CD4-positive, alpha-beta T cell treated with Interleukin-4 for 1 hour (primary cell): ENCODE data around the gene THSD7B.
"Not testable (repeated sequence)": the region's sequence is repeated elsewhere in the genome, so short reads cannot be mapped to it uniquely, and the experiment has no call there.

Source experiments
- DNase-seq, 2 donors: peaks; one replicate each; pipeline ENCODE4 v3.0.0-alpha.2; 2020 to 2022

THSD7B gene, protein sequence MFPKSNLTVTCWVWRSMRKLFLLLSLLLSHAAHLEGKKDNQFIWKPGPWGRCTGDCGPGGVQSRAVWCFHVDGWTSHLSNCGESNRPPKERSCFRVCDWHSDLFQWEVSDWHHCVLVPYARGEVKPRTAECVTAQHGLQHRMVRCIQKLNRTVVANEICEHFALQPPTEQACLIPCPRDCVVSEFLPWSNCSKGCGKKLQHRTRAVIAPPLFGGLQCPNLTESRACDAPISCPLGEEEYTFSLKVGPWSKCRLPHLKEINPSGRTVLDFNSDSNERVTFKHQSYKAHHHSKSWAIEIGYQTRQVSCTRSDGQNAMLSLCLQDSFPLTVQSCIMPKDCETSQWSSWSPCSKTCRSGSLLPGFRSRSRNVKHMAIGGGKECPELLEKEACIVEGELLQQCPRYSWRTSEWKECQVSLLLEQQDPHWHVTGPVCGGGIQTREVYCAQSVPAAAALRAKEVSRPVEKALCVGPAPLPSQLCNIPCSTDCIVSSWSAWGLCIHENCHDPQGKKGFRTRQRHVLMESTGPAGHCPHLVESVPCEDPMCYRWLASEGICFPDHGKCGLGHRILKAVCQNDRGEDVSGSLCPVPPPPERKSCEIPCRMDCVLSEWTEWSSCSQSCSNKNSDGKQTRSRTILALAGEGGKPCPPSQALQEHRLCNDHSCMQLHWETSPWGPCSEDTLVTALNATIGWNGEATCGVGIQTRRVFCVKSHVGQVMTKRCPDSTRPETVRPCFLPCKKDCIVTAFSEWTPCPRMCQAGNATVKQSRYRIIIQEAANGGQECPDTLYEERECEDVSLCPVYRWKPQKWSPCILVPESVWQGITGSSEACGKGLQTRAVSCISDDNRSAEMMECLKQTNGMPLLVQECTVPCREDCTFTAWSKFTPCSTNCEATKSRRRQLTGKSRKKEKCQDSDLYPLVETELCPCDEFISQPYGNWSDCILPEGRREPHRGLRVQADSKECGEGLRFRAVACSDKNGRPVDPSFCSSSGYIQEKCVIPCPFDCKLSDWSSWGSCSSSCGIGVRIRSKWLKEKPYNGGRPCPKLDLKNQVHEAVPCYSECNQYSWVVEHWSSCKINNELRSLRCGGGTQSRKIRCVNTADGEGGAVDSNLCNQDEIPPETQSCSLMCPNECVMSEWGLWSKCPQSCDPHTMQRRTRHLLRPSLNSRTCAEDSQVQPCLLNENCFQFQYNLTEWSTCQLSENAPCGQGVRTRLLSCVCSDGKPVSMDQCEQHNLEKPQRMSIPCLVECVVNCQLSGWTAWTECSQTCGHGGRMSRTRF (N-terminal part only)

DNA sequence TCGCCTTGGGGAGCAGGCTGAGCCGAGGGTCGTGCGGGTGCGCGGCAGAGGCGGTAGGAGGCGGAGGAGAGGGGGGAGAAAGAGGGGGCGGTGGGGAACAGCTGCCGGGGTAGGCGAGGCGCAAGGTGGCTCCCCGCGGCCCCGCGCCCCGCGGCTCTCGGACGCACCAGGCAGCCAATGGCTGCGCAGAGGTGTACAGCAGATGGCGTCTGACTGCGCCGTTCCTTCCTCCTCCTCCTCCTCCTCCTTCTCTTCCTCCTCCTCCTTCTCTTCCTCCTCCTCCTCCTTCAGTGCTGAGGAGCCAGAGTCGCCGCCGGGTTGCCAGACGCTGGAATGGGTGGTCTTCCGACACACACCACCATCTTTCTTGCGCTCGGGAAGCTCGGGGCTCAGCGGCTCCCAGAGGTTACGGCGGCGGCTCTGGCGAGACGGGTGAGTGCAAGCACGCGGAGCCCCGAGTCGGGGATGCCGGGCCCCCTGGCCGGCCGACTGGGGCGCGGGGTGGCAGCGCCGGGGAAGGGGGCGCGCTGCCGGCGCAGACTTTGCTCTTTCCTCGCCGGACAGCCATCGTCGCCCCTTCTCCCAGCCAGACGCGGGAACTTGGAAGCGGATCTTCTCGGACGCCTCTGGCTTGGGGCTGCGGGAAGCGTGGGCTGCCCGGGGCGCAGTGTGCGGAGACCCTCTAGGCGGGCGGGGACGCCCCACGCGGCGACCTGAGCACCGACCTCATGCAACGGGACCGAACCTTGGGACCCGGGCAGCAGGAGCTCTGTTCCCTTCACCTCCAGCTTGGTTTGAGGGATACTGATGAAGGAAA, at the start of gene THSD7B:
THSD7B (plus strand) TSS at position 290 of the 817 bp plus-strand sequence. CDS start 116,634 bp downstream, outside the sequence.
- no peak for DNase-seq

DNA sequence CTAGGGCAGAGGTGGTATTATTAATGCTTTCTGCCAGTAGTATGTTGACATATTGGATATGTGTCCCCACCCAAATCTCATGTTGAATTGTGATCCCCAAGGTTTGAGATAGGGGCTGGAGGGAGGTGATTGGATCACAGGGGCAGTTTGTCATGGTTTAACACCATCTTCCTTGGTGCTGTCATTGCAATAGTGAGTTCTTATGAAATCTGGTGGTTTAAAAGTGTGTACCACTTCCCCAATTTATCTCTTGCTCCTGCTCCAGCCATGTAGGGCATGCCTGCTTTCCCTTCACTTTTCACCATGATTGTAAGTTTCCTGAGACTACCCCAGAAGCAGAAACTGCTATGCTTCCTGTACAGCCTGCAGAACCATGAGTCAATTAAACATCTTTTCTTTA, 47.1 kb upstream of the THSD7B start:
- no peak for DNase-seq

DNA sequence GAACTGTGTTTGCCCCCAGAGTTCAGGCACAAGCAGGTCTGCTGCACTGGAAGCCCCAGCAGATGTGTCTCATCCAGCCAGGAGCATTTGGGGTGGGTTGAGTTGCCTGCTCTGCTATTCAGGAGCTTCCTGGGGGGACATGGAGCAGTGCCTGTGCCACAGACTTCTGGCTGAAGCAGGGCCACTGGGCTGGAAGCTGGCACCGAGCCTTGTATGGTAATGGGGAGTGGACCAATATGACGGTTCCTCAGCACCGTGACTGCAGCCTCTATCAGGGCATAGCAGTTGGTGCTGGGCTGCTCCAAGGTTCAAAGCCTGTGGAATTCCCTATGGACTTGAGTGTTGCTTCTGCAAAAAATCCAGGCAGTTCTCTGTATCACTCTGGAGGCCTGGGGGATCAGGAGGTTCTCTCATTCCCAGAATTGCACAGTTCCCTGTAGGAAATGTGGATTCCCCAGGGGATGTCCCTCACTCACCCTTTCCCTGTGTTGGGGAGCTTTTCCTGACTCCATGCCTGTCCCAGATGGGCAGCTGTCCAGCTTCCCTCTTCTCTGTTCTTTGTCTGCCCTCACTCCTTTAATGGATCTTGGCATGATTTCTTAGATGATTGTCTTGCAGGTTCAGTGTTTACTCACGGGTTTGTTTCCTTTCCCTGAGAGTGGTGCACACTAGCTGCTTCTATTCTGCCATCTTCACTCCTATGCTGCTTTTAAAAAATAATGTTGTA, 37.2 kb upstream of the THSD7B start:
- no peak for DNase-seq

DNA sequence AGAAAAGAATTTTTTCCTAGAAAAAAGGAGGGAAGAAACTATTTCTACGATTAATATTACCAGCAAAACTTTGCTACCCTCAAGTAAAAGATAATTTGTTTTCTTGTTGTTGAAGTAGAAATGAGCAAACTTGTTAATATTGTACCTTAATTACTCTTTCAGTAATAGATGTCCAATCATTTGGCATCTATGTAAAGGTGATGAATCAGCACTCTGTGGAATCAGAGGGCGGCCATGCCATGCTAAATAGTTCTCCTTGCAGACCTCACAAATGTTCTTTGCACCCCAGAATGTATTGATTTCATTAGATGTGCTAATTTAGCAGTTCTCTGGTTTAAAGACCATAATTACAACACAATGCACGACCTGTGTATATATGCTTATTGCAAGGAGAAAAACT, 29.1 kb upstream of the THSD7B start:
- DNase-seq: no peak

DNA sequence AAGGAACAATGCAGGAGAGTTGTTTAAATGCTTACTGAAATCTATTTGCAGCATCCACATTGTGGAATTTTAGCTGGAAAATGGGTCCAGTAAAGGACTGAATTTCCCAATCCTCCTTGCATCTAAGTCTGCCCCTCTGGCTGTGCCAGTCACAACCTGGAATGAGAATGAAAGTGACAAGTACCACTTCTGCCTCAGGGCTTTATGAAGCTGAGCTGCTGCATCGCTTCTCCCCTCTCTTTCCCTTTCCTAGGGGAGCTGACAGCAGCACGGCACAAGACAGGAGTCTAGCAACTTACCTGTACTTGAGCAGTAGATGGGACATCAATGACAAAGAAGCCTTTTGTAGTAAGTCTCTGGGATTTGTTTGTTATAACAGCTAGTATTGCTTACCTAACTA, 27.3 kb upstream of the THSD7B start:
- no peak for DNase-seq

DNA sequence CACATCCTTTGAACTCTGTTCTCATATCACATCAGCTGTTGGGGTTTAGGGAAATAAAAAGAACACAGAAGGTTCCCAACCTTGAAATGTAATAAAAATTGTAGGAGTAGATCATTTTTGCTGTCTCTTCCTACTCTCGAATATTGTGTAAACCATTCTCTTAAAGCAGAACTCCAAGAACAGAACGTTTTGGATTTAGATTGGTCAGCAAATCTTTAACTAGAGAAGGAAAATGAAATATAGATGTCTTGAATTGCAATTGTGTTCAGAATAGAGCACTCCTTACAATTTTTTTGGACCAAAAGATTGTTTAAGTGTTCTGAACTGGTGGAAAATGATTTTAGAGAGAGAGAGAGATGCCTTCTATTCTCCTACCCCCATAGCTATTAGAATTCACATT, 23.9 kb upstream of the THSD7B start:
- DNase-seq: no peak

DNA sequence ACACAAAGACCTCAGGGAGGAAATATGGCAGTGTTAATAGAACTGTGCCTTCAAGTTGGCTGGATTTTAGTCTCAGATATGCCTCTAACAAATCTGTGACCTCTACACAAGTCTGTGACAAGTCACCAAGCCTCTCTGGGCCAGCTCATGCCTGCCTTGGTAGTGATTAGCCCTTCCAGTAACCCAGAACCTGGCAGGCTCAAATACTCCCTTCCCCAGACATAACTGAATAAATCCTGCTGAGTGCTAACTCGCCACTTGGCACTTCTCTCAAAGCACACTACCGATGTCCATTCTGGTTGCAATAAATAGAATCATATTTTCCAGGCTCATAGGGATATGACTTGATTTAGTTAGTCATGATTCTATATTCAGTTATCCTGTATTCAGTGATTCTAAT, 15.3 kb upstream of the THSD7B start:
- DNase-seq: no peak

DNA sequence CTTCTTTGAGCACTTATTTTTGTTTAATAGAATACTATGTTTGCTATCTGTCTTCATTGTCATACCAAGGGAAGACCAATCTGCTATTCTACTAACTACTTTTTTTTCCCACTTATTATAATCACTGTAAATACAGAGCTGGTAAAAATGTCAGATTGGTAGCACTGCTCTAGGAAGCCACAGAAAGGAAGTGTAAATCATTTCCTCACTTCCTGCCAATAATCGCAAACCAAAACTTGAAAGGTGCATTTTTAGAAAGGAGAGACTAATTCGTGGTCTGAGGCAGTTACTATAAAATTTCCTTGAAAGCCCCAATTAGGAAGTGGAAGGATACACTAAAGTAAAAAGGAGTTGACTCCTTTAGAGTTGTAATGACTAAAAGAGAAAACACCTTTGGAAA, 13.9 kb upstream of the THSD7B start:
- DNase-seq: no peak

DNA sequence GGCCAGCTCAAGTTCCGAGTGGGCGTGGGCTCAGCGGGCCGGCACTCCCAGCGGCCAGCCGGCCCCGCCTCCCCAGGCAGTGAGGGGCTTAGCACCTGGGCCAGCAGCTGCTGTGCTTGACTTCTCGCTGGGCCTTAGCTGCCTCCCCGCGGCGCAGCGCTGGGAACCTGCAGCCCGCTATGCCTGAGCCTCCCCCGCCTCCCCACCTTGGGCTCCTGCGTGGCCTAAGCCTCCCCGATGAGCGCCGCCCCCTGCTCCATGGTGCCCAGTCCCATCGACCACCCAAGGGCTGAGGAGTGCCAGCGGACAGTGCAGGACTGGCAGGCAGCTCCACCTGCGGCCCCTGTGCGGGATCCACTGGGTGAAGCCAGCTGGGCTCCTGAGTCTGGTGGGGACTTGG, 6.8 kb upstream of the THSD7B start:
- DNase-seq: not testable (repeated sequence)

DNA sequence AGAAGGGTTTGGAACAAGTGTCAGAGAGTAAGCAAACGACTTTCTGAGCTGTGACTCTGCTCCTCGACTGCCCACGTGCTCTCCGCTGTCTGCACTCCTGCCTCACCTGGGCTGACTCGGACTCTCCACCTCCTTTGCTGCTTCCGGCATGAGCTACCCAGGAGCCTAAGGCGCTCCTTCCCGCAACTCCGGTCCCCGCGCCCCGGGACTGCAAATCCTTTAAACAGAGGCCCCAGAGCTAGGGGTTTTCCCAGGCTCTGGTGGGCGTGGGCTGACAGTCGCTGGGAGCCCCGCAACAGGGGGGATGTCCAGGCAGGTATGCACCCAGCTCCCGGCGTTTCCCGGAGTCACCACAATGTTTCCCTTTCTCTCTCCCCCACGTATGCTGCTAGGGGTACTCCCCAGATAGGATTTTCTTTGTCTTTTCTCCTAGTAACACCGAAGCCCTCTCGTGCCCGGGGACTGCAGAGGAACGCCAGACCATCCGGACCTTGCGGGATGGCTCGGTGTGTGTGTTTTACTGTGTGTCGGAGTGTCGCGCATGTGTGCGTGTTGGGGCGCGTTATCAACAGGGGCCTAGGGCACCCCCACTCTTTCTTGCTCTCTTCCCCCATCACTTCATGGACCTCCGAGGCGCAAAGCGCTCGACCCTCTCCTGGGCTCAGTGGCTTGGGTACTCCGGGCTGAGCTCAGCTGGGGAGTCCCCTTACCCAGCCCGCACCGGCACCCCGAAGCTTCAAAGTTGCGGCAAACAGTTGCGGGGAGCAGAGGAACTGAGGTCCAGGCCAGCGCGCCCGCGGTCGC, 691 bp upstream of the THSD7B start:
- DNase-seq: no peak

DNA sequence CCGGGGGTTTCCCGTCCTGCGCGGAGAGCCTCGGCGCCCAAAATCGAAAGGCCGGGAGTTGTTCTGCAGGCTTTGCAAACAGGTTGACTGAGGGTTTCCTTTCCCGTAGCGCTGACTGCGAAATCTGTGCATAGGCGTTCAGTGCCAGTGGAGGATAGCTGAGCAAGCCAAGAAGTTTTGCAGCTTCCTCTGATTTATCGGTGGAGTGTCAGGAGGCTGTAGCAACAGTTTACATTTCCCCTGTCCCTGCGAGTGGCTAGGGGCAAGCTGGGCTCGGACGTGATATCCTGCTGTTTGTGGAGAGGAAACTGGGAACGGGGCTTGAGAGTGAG, 694 bp downstream of the THSD7B start:
- no peak for DNase-seq

DNA sequence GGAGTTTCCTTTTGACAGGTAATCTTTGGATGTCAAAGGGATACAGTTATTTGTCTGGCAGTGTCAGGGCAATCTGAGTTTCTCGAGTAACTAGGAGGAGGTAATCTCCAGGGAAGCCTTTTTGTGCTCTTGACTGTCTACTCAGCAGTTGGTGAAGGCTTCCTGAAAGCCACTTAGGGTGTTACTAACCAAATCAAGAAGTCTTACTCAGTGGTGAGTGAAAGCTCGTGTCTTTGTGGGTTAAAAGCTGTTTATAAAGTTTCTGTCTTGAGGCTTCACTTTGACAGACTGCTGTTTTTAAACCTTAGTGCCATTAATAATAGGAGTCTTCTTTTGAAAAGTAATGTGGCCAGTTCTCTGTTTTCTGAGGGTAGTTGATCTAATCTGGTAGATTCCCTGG, 1.7 kb downstream of the THSD7B start:
- no peak for DNase-seq

DNA sequence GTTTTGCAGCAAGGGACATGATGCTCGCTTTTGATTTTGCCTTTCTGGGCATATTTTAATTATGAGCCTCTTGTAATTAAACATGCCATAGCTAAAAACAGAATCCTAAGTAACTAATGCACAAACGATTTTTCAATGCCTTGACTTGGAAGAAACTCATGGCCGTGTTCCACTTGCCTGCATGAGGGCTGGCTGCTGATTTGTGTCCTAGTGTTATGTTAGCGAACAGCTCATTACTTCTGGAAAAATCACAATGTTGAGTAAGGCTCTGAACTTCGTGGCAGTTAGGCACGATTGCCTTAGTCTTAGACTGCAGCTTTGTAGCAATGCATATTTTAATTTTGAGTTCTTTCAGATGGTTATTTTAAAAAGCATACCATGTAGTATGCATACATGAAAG, 4.5 kb downstream of the THSD7B start:
- no peak for DNase-seq

DNA sequence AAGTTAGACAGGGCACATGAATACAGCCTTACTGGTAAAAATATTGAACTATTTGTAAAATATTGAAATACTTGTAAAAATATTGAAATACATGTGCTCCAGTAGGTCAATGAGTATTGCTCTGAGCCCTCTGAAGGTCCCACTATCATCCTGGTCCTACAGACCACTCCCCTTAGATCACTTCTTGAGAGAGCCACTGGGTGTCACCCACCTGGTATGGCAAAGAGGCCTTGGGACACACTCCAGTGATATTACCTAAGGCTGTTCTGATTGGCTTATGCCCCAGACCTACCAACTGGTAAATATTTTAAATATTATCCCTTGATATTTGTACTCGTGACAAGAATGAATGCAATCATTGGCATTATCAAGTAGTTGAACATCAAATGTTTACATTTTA, 5.0 kb downstream of the THSD7B start:
- no peak for DNase-seq

DNA sequence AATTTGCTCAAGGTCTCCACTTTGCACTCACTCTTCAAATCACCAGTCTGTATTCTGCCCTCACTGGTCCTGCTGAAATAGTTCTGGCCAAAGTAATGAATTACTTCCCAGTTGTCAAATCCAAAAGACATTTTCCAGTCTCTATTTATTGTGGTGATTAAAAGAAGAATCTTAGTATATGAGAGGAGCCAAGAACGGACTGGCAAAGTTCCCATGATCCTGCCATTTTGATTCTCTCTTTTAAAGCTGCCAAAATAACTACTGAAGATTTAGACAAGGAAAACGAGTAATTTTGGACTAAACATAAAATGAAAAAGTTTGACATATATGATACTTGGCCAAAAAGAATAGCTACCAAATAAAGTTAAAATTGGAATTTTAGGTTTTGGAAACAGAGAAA, 12.0 kb downstream of the THSD7B start:
- no peak for DNase-seq

DNA sequence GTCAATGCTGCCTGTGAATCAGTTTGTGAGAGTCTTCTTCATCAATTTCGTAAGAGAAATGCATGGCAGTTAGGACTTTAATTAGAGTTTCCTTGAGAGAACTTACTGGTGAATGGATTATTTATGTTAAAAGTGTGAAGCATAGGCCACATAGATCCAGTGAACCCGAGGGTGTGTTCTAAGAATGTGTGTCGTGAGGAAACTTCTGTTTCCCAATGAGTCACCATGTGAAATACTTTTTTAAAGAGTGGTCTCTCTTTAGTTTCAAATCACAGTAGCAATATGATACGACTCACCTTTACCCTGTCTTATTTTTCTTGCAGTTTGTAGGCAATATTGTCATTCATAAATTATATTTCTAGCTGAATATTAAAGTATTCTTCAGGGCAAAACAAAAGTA, 18.5 kb downstream of the THSD7B start:
- DNase-seq: no peak

DNA sequence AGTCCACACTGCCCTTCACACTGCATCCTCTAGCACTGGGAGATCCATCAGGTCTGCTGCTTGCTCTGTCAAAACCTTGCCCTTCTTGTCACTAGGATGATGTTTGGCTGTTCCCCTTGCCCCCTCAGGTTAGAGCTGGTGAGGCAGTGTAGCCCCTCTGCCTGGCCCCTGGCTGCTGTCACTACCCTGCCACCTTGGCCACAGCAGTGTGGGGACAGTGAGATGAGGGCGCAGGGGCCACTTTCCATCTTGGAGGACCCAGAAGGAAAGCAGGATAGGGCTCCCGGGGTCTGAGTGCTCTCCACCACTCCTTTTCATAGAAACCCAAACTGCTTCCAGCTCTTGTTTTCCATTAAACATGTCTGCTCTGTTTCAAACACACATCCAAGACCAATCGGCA, 19.9 kb downstream of the THSD7B start:
- no peak for DNase-seq

DNA sequence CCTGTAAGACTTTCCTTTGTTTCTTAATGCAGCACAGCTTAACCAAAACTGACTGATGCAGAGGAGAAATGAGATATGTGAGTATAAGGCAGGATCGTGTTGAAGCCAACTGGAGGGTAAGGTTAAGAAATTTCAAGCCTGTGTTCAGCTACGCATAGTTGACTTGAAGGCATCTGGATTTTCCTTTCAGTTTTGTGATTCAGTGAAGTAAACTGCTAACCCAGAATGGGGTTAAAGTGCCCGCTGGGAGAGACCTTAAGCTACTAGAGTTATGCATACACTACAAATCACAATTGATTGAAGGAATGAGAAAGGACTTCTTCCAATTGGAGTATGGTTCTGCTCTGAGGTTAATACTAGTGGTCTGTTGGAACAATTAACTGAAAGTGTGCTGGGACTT, 22.6 kb downstream of the THSD7B start:
- no peak for DNase-seq

DNA sequence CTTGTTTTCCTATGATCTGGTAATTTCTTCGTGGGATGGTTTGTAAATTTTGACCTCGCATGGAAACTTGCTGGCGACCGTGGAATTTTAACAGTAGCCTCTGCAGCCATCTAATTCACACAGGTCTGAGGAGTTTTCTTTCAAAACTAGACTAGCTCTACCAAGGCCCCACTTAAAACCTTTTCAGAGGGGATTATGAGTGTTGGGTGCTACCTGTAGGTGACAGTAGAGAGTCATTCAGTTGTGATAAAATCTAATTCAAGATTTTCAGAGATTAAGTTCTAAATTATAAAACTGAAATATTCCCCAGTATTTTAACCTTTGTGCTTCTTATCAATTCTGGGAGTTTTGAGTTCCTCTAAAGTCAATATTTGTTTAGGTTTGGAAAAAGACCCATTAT, 31.0 kb downstream of the THSD7B start:
- no peak for DNase-seq

DNA sequence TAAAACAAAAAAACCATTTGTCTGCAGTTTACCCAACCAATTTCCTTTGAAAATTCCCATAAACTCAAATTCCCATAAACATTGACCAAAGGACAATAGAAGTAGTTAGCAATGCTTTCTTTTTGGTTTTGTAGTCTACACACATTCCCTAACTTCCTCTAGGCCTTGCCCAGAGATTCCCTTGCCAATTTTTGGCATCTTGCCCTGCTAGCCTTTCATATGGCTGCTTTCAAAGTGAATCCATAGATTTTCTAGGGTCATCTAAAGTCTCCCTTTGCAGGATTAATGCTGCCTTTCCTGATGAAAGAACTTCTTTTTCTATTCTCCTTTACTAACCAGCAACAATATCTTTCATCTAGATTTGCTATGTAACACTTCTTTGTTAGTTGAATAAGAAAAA, 33.4 kb downstream of the THSD7B start:
- DNase-seq: no peak

DNA sequence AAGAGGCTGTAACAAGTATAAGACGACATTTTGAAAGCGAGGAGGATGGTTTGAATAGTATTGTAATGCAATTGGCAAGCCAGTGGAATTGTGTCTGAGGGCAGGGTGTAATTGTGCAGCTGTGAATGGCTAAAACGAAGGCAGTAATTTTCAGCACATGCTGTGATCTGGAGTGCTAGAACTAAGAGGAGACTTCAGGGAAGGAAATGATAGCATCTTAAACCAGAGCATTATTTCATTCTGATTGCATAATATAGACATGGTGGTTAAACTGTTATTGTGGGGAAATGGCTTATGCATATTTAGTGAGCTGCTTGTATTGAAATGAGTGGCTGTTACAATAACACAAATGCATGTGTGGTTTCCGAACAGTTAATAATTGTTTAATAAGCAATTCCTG, 36.3 kb downstream of the THSD7B start:
- no peak for DNase-seq
